Measurements from ENCODE around the gene CNPPD1.

The CNPPD1 gene

DNA sequence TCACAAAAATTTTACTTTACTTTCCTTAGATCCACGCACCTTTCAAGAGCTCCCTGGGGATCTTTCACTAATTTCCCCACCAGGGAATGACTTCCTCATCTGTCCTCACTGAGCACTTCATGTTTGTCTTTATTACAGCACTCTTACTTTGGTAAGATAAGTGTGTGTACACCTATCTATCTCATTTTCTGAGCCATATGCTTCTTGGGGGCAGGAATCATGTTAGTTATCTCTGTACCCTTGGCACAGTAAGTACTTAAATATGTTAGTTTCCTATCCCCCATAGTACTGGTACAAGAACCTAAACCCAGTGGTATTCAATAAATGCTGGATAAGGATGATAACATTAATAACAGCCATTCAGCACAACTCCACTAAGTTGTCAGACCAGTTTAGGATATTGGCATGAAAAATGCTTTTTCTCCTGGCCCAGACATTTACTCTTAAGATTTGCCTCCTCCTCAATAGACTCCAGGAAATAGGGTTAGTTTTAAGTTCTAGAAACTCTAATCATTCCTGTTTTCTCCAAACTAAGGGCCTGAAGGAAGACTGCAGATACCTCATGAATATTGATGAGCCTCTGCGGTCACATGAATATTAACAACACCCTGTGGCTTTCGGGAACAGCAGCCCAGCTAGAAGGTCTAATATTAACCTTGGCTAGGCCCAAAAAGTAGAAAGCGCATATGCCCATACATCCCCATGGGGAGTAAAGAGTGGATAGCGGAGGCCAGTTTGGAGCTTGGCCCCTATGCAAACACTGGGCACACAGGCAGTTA lies 54.3 kb downstream of the CNPPD1 start:
- DNase-seq (ENCODE audit: low spot score) = no peak

Data from ecto neural progenitor cell (in vitro differentiated cells).